Activated CD8-positive, alpha-beta memory T cell treated with anti-CD3 and anti-CD28 coated beads for 36 hours (primary cell): ENCODE results near the gene FURIN. TPM values are rescaled to one million over a fixed set of nuclear protein-coding genes. Genes with fewer than 3 reads are reported as not detected.

Experiments
- CTCF ChIA-PET: fragments of 350-600 bp; sonication (Branson Sonifier 250); formaldehyde crosslinking; loops from one replicate; lab custom pipeline; 2021; ENCODE audit warnings: antibody characterized with exemption; lab: Charles Lee
- POLR2A ChIA-PET: fragments of 350-600 bp; sonication (Branson Sonifier 250); formaldehyde crosslinking; loops from one replicate; lab custom pipeline; 2021; ENCODE audit warnings: antibody characterized with exemption; lab: Charles Lee
- total RNA-seq, 2 experiments: library from RNA; stranded (reverse); gene quantifications; one replicate each; pipeline ENCODE4 v1.2.3, GENCODE V29; 2021

Gene FURIN
- total RNA-seq, 2 experiments from 2014 or later, result 141 TPM

DNA sequence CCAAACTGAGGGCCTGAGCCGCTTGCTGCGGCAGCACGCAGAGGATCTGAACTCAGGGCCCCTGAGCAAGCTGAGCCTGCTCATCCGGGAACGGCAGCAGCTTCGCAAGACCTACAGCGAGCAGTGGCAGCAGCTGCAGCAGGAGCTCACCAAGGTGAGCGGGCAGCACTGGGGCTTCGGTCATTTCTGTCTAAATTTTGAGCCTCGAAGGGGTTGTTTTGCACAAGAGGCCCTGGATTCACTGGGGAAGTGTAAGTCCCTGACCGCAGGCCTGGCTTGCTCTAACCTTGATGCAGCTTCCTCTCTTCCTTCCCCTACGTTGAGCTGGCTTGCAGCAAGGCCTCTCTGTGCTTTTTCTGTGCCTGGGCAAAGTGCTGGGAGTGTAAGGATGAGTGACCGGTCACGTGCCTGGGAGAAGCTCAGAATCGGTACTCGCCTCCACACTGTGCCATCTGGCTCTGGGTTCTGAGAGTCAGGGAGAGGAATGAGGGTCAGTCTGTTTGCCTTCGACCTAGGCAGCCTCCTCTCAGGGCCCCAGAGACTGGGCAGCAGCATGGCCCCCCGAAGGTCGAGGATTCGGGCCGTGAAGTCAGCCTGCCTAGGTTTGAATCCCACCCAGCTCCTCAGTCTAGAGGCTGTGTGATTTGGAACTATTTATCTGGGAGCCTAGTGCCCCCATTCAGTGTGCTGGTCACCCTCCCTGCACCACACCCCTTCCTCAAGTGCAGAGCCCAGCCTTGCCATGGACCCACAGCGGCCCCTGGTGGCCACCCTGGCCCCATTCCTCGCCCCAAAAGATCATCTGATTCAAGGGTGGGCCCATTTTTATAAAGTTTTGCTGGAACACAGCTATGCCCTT lies 17.3 kb downstream of the FURIN start:
- ChIA-PET POLR2A (interaction anchor here (0.5 to 1.3 kb wide), 9 partner anchors 10 to 203 kb away, joined by 3 to 8 read pairs (median 3); partner anchors contain the start of genes BLM, FURIN and HDDC3), CTCF (interaction anchor here (0.6 to 2.7 kb wide), 35 partner anchors 10 to 436 kb away, joined by 3 to 17 read pairs (median 4); partner anchors contain the start of genes HDDC3, MAN2A2 and UNC45A)

DNA sequence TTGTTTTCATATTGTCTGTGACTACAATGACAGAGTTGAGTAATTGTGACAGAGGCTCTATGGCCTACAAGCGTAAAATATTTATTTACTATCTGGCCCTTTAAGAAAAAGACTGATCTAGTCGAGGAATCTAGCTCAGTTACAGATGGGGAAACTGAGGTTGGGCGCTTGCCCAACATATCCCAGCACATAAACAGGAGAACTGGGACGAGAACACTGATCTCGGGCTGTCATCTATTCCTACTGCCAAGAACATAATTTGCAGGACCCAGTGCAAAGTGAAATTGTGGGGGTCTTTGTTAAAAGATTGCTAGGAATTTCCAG lies 17.9 kb downstream of the FURIN start:
- CTCF ChIA-PET, result interaction anchor here (0.6 to 2.7 kb wide), 33 partner anchors 9 to 281 kb away, joined by 3 to 17 read pairs (median 4); partner anchors contain the start of genes HDDC3, MAN2A2 and UNC45A
- POLR2A ChIA-PET, result interaction anchor here (0.8 to 1.3 kb wide), 5 partner anchors 10 to 169 kb away, joined by 3 to 4 read pairs (median 3); partner anchors contain the start of genes BLM and HDDC3

GRCh38 chr15:90887037-90887481 lies 18.7 kb downstream of the FURIN start:
- CTCF ChIA-PET, result interaction anchor here (0.5 to 2.7 kb wide), 13 partner anchors 8 to 239 kb away, joined by 3 to 16 read pairs (median 6); partner anchors contain the start of genes BLM and MAN2A2
- POLR2A ChIA-PET, result no interaction called here

GRCh38 chr15:90889313-90889730 lies 20.9 kb downstream of the FURIN start:
- CTCF ChIA-PET, result interaction anchor here (0.8 to 2.2 kb wide), 4 partner anchors 12 to 241 kb away, joined by 3 to 5 read pairs (median 4); partner anchors contain the start of gene MAN2A2
- POLR2A ChIA-PET, result interaction anchor here (0.6 to 0.8 kb wide), 4 partner anchors 13 to 240 kb away, joined by 3 to 14 read pairs (median 3); partner anchors contain the start of genes HDDC3 and MAN2A2

DNA sequence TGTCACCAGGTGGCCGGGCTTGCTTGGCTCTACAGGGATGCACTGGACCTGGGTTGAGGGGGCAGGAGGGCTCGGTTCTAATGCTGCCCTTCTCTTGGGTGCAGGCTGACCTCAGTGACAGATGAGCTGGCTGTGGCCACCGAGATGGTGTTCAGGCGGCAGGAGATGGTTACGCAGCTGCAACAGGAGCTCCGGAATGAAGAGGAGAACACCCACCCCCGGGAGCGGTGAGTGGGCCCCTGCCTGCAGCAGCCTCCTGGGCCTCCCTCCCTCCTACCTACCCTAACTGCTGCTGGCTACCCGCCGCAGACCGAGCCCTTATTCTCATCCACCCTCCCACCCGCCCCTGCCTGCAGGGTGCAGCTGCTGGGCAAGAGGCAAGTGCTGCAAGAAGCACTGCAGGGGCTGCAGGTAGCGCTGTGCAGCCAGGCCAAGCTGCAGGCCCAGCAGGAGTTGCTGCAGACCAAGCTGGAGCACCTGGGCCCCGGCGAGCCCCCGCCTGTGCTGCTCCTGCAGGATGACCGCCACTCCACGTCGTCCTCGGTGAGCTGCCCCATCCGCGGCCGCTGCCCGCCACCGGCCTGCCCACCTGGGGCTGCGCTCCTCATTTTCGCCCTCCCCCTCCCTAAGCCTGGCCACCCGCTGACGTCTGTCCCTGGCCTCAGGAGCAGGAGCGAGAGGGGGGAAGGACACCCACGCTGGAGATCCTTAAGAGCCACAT lies 21.5 kb downstream of the FURIN start:
- ChIA-PET POLR2A (interaction anchor here (0.7 to 0.8 kb wide), 2 partner anchors 13 to 48 kb away, joined by 3 read pairs; partner anchors contain the start of gene MAN2A2), CTCF (interaction anchor here (1.4 to 2.2 kb wide), 4 partner anchors 11 to 44 kb away, joined by 3 to 6 read pairs (median 4); partner anchors contain the start of gene MAN2A2)

DNA sequence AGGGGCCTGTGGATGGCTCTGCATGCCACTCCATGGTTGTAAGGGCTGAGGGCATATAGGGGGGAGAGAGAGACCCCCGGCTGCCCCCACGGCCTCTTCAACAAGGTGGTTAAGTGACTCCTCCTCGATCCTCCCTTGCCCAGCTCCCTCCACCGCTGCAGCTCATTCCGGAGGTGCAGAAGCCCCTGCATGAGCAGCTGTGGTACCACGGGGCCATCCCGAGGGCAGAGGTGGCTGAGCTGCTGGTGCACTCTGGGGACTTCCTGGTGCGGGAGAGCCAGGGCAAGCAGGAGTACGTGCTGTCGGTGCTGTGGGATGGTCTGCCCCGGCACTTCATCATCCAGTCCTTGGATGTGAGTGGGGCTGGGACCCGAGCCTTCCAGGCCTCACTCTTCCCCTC lies 22.5 kb downstream of the FURIN start:
- CTCF ChIA-PET, result interaction anchor here (1.4 to 2.2 kb wide), 2 partner anchors 10 to 43 kb away, joined by 5 to 6 read pairs; no protein-coding TSS in a partner anchor
- POLR2A ChIA-PET, result no interaction called here

- ChIA-PET POLR2A (no interaction called here), CTCF (no interaction called here)
These were observed 23.1 kb downstream of the FURIN start for GRCh38 chr15:90891346-90891949.

- ChIA-PET CTCF (no interaction called here), POLR2A (no interaction called here)
These were observed 23.6 kb downstream of the FURIN start for GRCh38 chr15:90892023-90892422.

- ChIA-PET POLR2A (no interaction called here), CTCF (interaction anchor here (1.2 to 1.5 kb wide), 3 partner anchors 10 to 41 kb away, joined by 4 to 7 read pairs (median 5); partner anchors contain the start of genes HDDC3 and MAN2A2)
These were observed 24.2 kb downstream of the FURIN start for GRCh38 chr15:90892498-90893174.

GRCh38 chr15:90893175-90894090 lies 25.0 kb downstream of the FURIN start:
- ChIA-PET CTCF (interaction anchor here (1.2 to 1.5 kb wide), 3 partner anchors 9 to 40 kb away, joined by 4 to 7 read pairs (median 5); partner anchors contain the start of genes HDDC3 and MAN2A2), POLR2A (no interaction called here)

- POLR2A ChIA-PET, result interaction anchor here (0.6 kb wide), 1 partner anchor 57 kb away, joined by 3 read pairs; no protein-coding TSS in a partner anchor
- CTCF ChIA-PET, result interaction anchor here (1.8 to 13.1 kb wide), 2 partner anchors 10 to 37 kb away, joined by 7 to 136 read pairs; partner anchors contain the start of genes HDDC3 and UNC45A
These were observed 27.3 kb downstream of the FURIN start for GRCh38 chr15:90895571-90896117.

- ChIA-PET CTCF (interaction anchor here (1.7 to 13.1 kb wide), 2 partner anchors 11 to 35 kb away, joined by 9 to 136 read pairs; partner anchors contain the start of genes HDDC3 and UNC45A), POLR2A (interaction anchor here (0.7 kb wide), 1 partner anchor 57 kb away, joined by 4 read pairs; the partner anchor contains the start of gene RCCD1)
These were observed 28.8 kb downstream of the FURIN start for GRCh38 chr15:90897131-90897655.

DNA sequence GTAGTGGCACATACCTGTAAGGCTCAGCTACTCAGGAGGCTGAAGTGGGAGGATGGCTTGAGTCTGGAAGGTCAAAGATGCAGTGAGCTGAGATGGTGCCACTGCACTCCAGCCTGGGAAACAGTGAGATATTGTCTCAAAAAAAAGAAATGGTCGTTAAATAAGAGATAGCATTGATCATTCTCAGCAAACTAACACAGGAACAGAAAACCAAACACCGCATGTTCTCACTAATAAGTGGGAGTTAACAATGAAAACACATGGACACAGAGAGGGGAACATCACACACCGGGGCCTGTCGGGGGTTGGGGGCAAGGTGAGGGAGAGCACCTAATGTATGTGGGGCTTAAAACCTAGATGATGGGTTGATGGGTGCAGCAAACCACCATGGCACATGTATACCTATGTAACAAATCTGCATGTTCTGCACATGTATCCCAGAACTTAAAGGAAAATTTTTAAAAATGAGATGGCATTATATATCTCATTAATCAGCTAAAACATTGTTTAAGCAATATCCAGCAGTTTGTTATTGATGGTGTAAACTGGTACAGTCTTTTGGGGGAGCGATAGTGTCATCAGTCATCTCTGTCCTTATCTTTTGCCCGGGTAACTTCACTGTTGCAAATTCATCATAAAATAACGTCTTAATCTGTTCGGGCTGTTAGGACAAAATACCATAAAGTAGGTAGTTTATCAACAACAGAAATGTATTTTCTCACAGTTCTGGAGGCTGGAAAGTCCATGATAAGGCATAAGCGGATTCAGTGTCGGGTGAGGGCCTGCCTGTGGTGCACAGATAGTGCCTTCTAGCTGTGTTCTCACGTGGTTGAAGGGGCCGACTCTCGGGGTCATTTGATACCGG lies 33.0 kb downstream of the FURIN start:
- ChIA-PET CTCF (interaction anchor here (0.6 to 13.1 kb wide), 10 partner anchors 8 to 253 kb away, joined by 3 to 136 read pairs (median 4); partner anchors contain the start of genes HDDC3 and UNC45A), POLR2A (interaction anchor here (0.6 to 2.8 kb wide), 5 partner anchors 29 to 252 kb away, joined by 3 to 42 read pairs (median 12); partner anchors contain the start of genes HDDC3 and UNC45A)

DNA sequence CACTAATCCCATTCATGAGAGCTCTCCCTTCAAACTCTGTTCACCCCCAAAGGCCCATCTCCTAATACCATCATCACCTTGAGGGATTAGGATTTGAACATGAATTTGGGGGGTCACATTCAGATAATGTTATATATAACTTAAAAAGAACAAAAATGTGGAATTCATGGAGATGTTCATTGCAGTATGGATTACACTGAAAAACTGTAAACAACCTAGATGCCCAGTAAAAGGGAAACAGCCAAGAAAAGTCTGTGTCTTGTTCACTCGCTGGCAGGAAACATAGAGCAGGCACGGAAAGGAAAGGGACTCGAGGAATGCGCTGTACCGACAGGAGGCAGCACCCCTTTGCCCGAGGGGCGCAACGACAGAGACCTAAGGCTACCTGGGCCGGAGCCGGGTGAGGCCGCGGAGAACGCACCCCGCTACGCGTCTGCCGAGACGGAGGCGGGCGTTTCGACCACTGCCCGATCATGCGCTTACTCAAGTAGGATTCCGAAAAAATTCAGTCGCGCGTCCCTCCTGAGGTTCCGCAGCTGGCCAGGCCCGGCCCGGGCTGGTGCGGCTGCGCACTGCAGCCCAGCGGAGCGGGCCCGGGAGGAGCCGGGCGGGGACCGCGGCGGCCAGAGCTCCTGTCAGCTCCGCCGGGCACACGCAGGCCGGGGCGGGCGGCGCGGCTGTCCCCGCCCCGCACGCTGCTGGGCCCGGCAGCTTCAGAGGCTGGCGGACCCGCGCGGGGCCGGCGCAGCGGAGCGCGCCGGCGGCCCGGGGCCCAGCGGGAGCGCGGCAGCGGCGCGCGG lies 33.9 kb downstream of the FURIN start:
- ChIA-PET CTCF (interaction anchor here (0.6 to 13.1 kb wide), 16 partner anchors 9 to 254 kb away, joined by 3 to 136 read pairs (median 4); partner anchors contain the start of genes HDDC3 and UNC45A), POLR2A (interaction anchor here (0.5 to 2.8 kb wide), 9 partner anchors 13 to 793 kb away, joined by 3 to 42 read pairs (median 5); partner anchors contain the start of genes HDDC3 and UNC45A)
